Mesendoderm (in vitro differentiated cells): Measurements from ENCODE around the gene SEMA5B.

Experiments
- DNase-seq: peaks from one replicate; pipeline ENCODE4 v3.0.0; 2013
- H2AK5ac ChIP-seq: 2 replicates; pipeline ENCODE4 v1.6.1; 2013; ENCODE audit warnings: low read length, inconsistent platforms
- H2BK120ac ChIP-seq: 2 replicates; pipeline ENCODE4 v1.6.1; 2013; ENCODE audit warnings: low read depth, mild to moderate bottlenecking, low read length, moderate library complexity, mixed read lengths
- H2BK15ac ChIP-seq: replicated peaks from 2 replicates; pipeline ENCODE4 v1.6.1; 2013; ENCODE audit warnings: low read depth, mild to moderate bottlenecking, moderate library complexity
- H2BK5ac ChIP-seq: 2 replicates; pipeline ENCODE4 v1.6.1; 2013; ENCODE audit warnings: low read length, inconsistent platforms
- H3K18ac ChIP-seq: 2 replicates; pipeline ENCODE4 v1.6.1; 2013; ENCODE audit warnings: mild to moderate bottlenecking, low read length, mixed read lengths
- H3K23ac ChIP-seq: one replicate; pipeline ENCODE4 v1.6.1; 2013; ENCODE audit warnings: low read length
- H3K27ac ChIP-seq: 2 replicates; pipeline ENCODE4 v1.5.1; 2013; ENCODE audit warnings: low read depth, mild to moderate bottlenecking, inconsistent platforms, low read length, moderate library complexity
- H3K27me3 ChIP-seq: 2 replicates; pipeline ENCODE4 v1.6.1; 2013; ENCODE audit warnings: low read length, control low read depth, mild to moderate bottlenecking, inconsistent platforms; ENCODE audit not compliant: insufficient read depth, poor library complexity
- H3K36me3 ChIP-seq: 2 replicates; pipeline ENCODE4 v1.6.1; 2013; ENCODE audit warnings: low read length, inconsistent platforms; ENCODE audit not compliant: control insufficient read depth, insufficient read depth
- H3K4ac ChIP-seq: one replicate; pipeline ENCODE4 v1.6.1; 2013; ENCODE audit warnings: low read depth, mild to moderate bottlenecking, low read length, moderate library complexity
- H3K4me1 ChIP-seq: 2 replicates; pipeline ENCODE4 v1.6.1; 2013; ENCODE audit warnings: low read depth, low read length, inconsistent platforms; ENCODE audit not compliant: control insufficient read depth
- H3K4me2 ChIP-seq: 2 replicates; pipeline ENCODE4 v1.6.1; 2013; ENCODE audit warnings: low read length
- H3K4me3 ChIP-seq: 2 replicates; pipeline ENCODE4 v1.5.1; 2013; ENCODE audit warnings: mild to moderate bottlenecking, low read length
- H3K56ac ChIP-seq: one replicate; pipeline ENCODE4 v1.6.1; 2013; ENCODE audit warnings: low read length
- H3K79me1 ChIP-seq: 2 replicates; pipeline ENCODE4 v1.6.1; 2013; ENCODE audit warnings: low read length, inconsistent platforms
- H3K79me2 ChIP-seq: 2 replicates; pipeline ENCODE4 v1.6.1; 2013; ENCODE audit warnings: mild to moderate bottlenecking, low read length; ENCODE audit not compliant: control insufficient read depth, insufficient read depth
- H3K9ac ChIP-seq: 2 replicates; pipeline ENCODE4 v1.6.1; 2013; ENCODE audit warnings: low read length, inconsistent platforms
- H4K5ac ChIP-seq: one replicate; pipeline ENCODE4 v1.6.1; 2013; ENCODE audit warnings: low read length
- H4K8ac ChIP-seq: one replicate; pipeline ENCODE4 v1.6.1; 2013; ENCODE audit warnings: low read depth, mild to moderate bottlenecking, control low read depth, low read length, moderate library complexity
- WGBS: extraction: QIAGEN DNeasy Blood & Tissue Kit; methylation state at CpG from one replicate; pipeline ENCODE4 v1.1.7; 2013; ENCODE audit warnings: low lambda C conversion rate, missing lambda C conversion rate; ENCODE audit not compliant: insufficient coverage; ENCODE audit errors: extremely low coverage; 5-methylcytosine and 5-hydroxymethylcytosine counted together

SEMA5B gene

GRCh38 chr3:122943828-122944190, 83.8 kb downstream of the SEMA5B start:
- H3K18ac ChIP-seq, result no peak overlapping the region
- H3K36me3 ChIP-seq, result no peaks in the 10 kb centered on the region
- H2BK15ac ChIP-seq, result no peak overlapping the region
- H3K23ac ChIP-seq, result no peak overlapping the region
- H3K56ac ChIP-seq, result no peak overlapping the region
- H3K79me1 ChIP-seq, result no peaks in the 10 kb centered on the region
- H2BK5ac ChIP-seq, result no peak overlapping the region
- no CpG with 5 or more reads among the region's 3 CpGs for WGBS
- no peak overlapping the region for H3K9ac ChIP-seq
- H4K8ac ChIP-seq, result no peak overlapping the region
- no peaks in the 10 kb centered on the region for H3K79me2 ChIP-seq
- H3K4me1 ChIP-seq, result no peaks in the 10 kb centered on the region
- no peaks in the 10 kb centered on the region for H3K27me3 ChIP-seq
- no peak overlapping the region for H2AK5ac ChIP-seq
- H3K4me3 ChIP-seq, result no peak overlapping the region
- no peak overlapping the region for H4K5ac ChIP-seq
- no peak overlapping the region for H3K4me2 ChIP-seq
- no peak overlapping the region for H3K27ac ChIP-seq
- no peak for DNase-seq
- no peak overlapping the region for H3K4ac ChIP-seq
- no peak overlapping the region for H2BK120ac ChIP-seq

- no CpG with 5 or more reads among the region's 23 CpGs for WGBS
- Histone ChIP-seq H3K23ac (no peak overlapping the region), H3K27me3 (no peaks in the 10 kb centered on the region), H3K27ac (no peak overlapping the region), H2BK120ac (no peak overlapping the region), H3K9ac (peak overlapping the region; percentile 38), H3K79me1 (no peaks in the 10 kb centered on the region), H3K18ac (no peak overlapping the region), H3K56ac (peak overlapping the region; percentile 50), H3K36me3 (no peaks in the 10 kb centered on the region), H3K79me2 (no peaks in the 10 kb centered on the region), H3K4me3 (no peak overlapping the region), H4K5ac (no peak overlapping the region), H3K4me1 (no peaks in the 10 kb centered on the region), H3K4me2 (peak overlapping the region; percentile 8), H2BK15ac (no peak overlapping the region), H4K8ac (no peak overlapping the region), H2BK5ac (no peak overlapping the region), H2AK5ac (no peak overlapping the region), H3K4ac (no peak overlapping the region)
- peak; percentile 90 for DNase-seq
Measured at GRCh38 chr3:122942937-122943827, 84.4 kb downstream of the SEMA5B start.

GRCh38 chr3:122942239-122942638, 85.3 kb downstream of the SEMA5B start:
- no peak for DNase-seq
- H2BK5ac ChIP-seq, result no peak overlapping the region
- no peak overlapping the region for H3K56ac ChIP-seq
- H3K4me2 ChIP-seq, result no peak overlapping the region
- H3K9ac ChIP-seq, result no peak overlapping the region
- H2BK15ac ChIP-seq, result no peak overlapping the region
- H3K4me1 ChIP-seq, result no peaks in the 10 kb centered on the region
- no peaks in the 10 kb centered on the region for H3K79me1 ChIP-seq
- no CpG with 5 or more reads among the region's 3 CpGs for WGBS
- no peaks in the 10 kb centered on the region for H3K36me3 ChIP-seq
- no peaks in the 10 kb centered on the region for H3K79me2 ChIP-seq
- no peak overlapping the region for H4K5ac ChIP-seq
- no peak overlapping the region for H2BK120ac ChIP-seq
- H4K8ac ChIP-seq, result no peak overlapping the region
- no peaks in the 10 kb centered on the region for H3K27me3 ChIP-seq
- H2AK5ac ChIP-seq, result no peak overlapping the region
- H3K27ac ChIP-seq, result no peak overlapping the region
- H3K23ac ChIP-seq, result no peak overlapping the region
- no peak overlapping the region for H3K4ac ChIP-seq
- no peak overlapping the region for H3K4me3 ChIP-seq
- H3K18ac ChIP-seq, result no peak overlapping the region

GRCh38 chr3:122941228-122942206, 86.0 kb downstream of the SEMA5B start:
- Histone ChIP-seq H3K27me3 (no peaks in the 10 kb centered on the region), H3K79me2 (no peaks in the 10 kb centered on the region), H2AK5ac (no peak overlapping the region), H4K5ac (no peak overlapping the region), H3K9ac (no peak overlapping the region), H2BK15ac (no peak overlapping the region), H3K4ac (no peak overlapping the region), H3K36me3 (no peaks in the 10 kb centered on the region), H3K79me1 (no peaks in the 10 kb centered on the region), H3K4me2 (no peak overlapping the region), H3K4me1 (no peaks in the 10 kb centered on the region), H3K27ac (no peak overlapping the region), H3K56ac (no peak overlapping the region), H3K23ac (no peak overlapping the region), H3K18ac (no peak overlapping the region), H2BK120ac (no peak overlapping the region), H4K8ac (no peak overlapping the region), H2BK5ac (no peak overlapping the region), H3K4me3 (no peak overlapping the region)
- WGBS, result no CpG with 5 or more reads among the region's 6 CpGs
- DNase-seq, result no peak

GRCh38 chr3:122940628-122941086, 86.9 kb downstream of the SEMA5B start:
- Histone ChIP-seq H3K4me3 (no peak overlapping the region), H3K79me2 (no peaks in the 10 kb centered on the region), H3K4ac (no peak overlapping the region), H3K4me2 (no peak overlapping the region), H2AK5ac (no peak overlapping the region), H2BK120ac (no peak overlapping the region), H4K8ac (no peak overlapping the region), H3K27ac (no peak overlapping the region), H3K9ac (no peak overlapping the region), H3K56ac (no peak overlapping the region), H3K36me3 (no peaks in the 10 kb centered on the region), H3K4me1 (no peaks in the 10 kb centered on the region), H4K5ac (no peak overlapping the region), H3K27me3 (no peaks in the 10 kb centered on the region), H2BK5ac (no peak overlapping the region), H3K79me1 (no peaks in the 10 kb centered on the region), H2BK15ac (no peak overlapping the region), H3K23ac (no peak overlapping the region), H3K18ac (no peak overlapping the region)
- WGBS, result no CpG with 5 or more reads among the region's 5 CpGs
- DNase-seq, result no peak
